HepG2 (cell line): ENCODE data around the gene AHCYL1. TPM values are rescaled to one million over a fixed set of nuclear protein-coding genes. Genes with fewer than 3 reads are reported as not detected.
A peak's percentile ranks its signal among the peaks of the same experiment; 100 is the strongest.

Experiments
- AGO1 ChIP-seq: fragments of 200-400 bp; formaldehyde crosslinking; IDR thresholded peaks from 2 replicates; pipeline ENCODE4 v1.6.1; 2017; ENCODE audit warnings: mild to moderate bottlenecking, low read depth, low read length, moderate library complexity; ENCODE audit not compliant: poor library complexity, severe bottlenecking
- CREM ChIP-seq, 2 experiments: sonication (generic) in 1 of 2; formaldehyde crosslinking in 1 of 2; IDR thresholded peaks; 2 replicates each; pipeline versions ENCODE4 v1.4.0 to v1.6.1; 2016 to 2020; ENCODE audit warnings: antibody characterized with exemption in 1 of 2, mild to moderate bottlenecking in 1 of 2, missing genetic modification reagents in 1 of 2
- HIVEP1 ChIP-seq: sonication (generic); formaldehyde crosslinking; IDR thresholded peaks from 2 replicates; pipeline ENCODE4 v1.4.0; 2020; ENCODE audit warnings: mild to moderate bottlenecking, missing genetic modification reagents
- HNF4G ChIP-seq, 2 experiments: sonication (generic) in 1 of 2; formaldehyde crosslinking in 1 of 2; IDR thresholded peaks; 2 replicates each; pipeline versions ENCODE4 v1.4.0 to v1.6.1; 2011 to 2020; ENCODE audit warnings: borderline replicate concordance in 2 of 2, low read depth in 2 of 2, mild to moderate bottlenecking in 2 of 2, low read length in 1 of 2, missing genetic modification reagents in 1 of 2, moderate library complexity in 1 of 2
- KLF9 ChIP-seq: IDR thresholded peaks from 2 replicates; pipeline ENCODE4 v1.6.1; 2016; ENCODE audit warnings: low read depth
- PITX1 ChIP-seq: sonication (generic); formaldehyde crosslinking; IDR thresholded peaks from 2 replicates; pipeline ENCODE4 v1.5.1; 2020; ENCODE audit warnings: mild to moderate bottlenecking, missing genetic modification reagents
- RORA ChIP-seq: sonication (generic); formaldehyde crosslinking; IDR thresholded peaks from 2 replicates; pipeline ENCODE4 v1.5.0; 2020; ENCODE audit warnings: mild to moderate bottlenecking, missing genetic modification reagents, moderate library complexity
- SMYD3 ChIP-seq: sonication (generic); formaldehyde crosslinking; IDR thresholded peaks from 2 replicates; pipeline ENCODE4 v1.8.1; 2023; ENCODE audit warnings: mild to moderate bottlenecking, missing genetic modification reagents
- SNRNP70 ChIP-seq: fragments of 200-400 bp; formaldehyde crosslinking; IDR thresholded peaks from 2 replicates; pipeline ENCODE4 v1.6.1; 2017; ENCODE audit warnings: mild to moderate bottlenecking, low read depth, low read length, moderate library complexity
- TBL1XR1 ChIP-seq: fragments of 150-350 bp; IDR thresholded peaks from 2 replicates; pipeline ENCODE4 v1.6.1; 2014; ENCODE audit warnings: borderline replicate concordance, low read length; ENCODE audit not compliant: partially characterized antibody
- ZNF546 ChIP-seq: sonication (generic); formaldehyde crosslinking; conservative IDR thresholded peaks from 2 replicates; pipeline ENCODE4 v1.8.1; 2023; ENCODE audit warnings: mild to moderate bottlenecking, missing genetic modification reagents
- ZNF619 ChIP-seq: sonication (generic); formaldehyde crosslinking; IDR thresholded peaks from 2 replicates; pipeline ENCODE4 v1.4.0; 2020; ENCODE audit warnings: mild to moderate bottlenecking, missing genetic modification reagents
- ZNF75D ChIP-seq: sonication (generic); formaldehyde crosslinking; IDR thresholded peaks from 2 replicates; pipeline ENCODE4 v1.8.1; 2023; ENCODE audit warnings: missing genetic modification reagents, mild to moderate bottlenecking, borderline replicate concordance
- ZSCAN30 ChIP-seq: sonication (generic); formaldehyde crosslinking; IDR thresholded peaks from 2 replicates; pipeline ENCODE4 v1.5.0; 2020; ENCODE audit warnings: mild to moderate bottlenecking, missing genetic modification reagents
- polyA plus RNA-seq, 8 experiments: library from polyadenylated mRNA; depleted of rRNA in 3 of 8; stranded (reverse) in 7 of 8; unstranded in 1 of 8; fragments of >200 nt; fragmentation: Illumina TruSeq in 4 of 8; extraction: Trizol in 4 of 8; gene quantifications; 2 replicates each; pipeline versions ENCODE4 v1.2.1 to v1.2.3, GENCODE V29; 2011 to 2016; ENCODE audit warnings: low read depth in 4 of 8, missing spikeins in 1 of 8, mixed read lengths in 1 of 8; ENCODE audit not compliant: insufficient read depth in 1 of 8
- total RNA-seq, 5 experiments: library from RNA; depleted of rRNA; stranded (reverse); fragments of >200 nt; fragmentation: Illumina TruSeq; extraction: Trizol; gene quantifications; 2 replicates each; pipeline ENCODE4 v1.2.3, GENCODE V29; 2016; ENCODE audit warnings: low read depth in 1 of 5
- TF ChIP-seq, protein P1 (sequence below): sonication (generic); formaldehyde crosslinking; IDR thresholded peaks from 2 replicates; pipeline ENCODE4 v1.5.0; 2020; ENCODE audit warnings: mild to moderate bottlenecking, missing genetic modification reagents
- TF ChIP-seq, protein P2 (sequence below): sonication (generic); formaldehyde crosslinking; IDR thresholded peaks from 2 replicates; pipeline ENCODE4 v1.5.1; 2020; ENCODE audit warnings: mild to moderate bottlenecking, missing genetic modification reagents, moderate library complexity
- TF ChIP-seq, protein P3 (sequence below): sonication (generic); formaldehyde crosslinking; IDR thresholded peaks from 2 replicates; pipeline ENCODE4 v1.9.0; 2021; ENCODE audit warnings: missing genetic modification reagents, borderline replicate concordance
- TF ChIP-seq, protein P4 (sequence below): IDR thresholded peaks from 2 replicates; pipeline ENCODE4 v1.6.1; 2016; ENCODE audit warnings: missing biosample characterization, missing genetic modification reagents, low read depth

Gene AHCYL1
- total and polyA plus RNA-seq, 2 of the 13 experiments (the other 11 are each of a cell fraction or from before 2014, with no cell fraction given) = 40.9 to 76.3 TPM

- TF ChIP-seq, protein P1, sequence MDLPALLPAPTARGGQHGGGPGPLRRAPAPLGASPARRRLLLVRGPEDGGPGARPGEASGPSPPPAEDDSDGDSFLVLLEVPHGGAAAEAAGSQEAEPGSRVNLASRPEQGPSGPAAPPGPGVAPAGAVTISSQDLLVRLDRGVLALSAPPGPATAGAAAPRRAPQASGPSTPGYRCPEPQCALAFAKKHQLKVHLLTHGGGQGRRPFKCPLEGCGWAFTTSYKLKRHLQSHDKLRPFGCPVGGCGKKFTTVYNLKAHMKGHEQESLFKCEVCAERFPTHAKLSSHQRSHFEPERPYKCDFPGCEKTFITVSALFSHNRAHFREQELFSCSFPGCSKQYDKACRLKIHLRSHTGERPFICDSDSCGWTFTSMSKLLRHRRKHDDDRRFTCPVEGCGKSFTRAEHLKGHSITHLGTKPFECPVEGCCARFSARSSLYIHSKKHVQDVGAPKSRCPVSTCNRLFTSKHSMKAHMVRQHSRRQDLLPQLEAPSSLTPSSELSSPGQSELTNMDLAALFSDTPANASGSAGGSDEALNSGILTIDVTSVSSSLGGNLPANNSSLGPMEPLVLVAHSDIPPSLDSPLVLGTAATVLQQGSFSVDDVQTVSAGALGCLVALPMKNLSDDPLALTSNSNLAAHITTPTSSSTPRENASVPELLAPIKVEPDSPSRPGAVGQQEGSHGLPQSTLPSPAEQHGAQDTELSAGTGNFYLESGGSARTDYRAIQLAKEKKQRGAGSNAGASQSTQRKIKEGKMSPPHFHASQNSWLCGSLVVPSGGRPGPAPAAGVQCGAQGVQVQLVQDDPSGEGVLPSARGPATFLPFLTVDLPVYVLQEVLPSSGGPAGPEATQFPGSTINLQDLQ (CRISPR knock-in tag) = no peak
- no peak for TF ChIP-seq HNF4G (IDR thresholded peaks at IDR 0.05; ENCODE audit: borderline replicate concordance, low read depth, low read length)
- TF ChIP-seq HNF4G (CRISPR knock-in tag; IDR thresholded peaks at IDR 0.05; ENCODE audit: borderline replicate concordance, low read depth) = no peak
- no peak for TF ChIP-seq RORA (CRISPR knock-in tag)
- peak; percentile 89 for TF ChIP-seq CREM (IDR thresholded peaks at IDR 0.05)
- no peak for TF ChIP-seq CREM (CRISPR knock-in tag; IDR thresholded peaks at IDR 0.05)
- no peak for TF ChIP-seq ZNF619 (CRISPR knock-in tag)
- TF ChIP-seq SMYD3 (CRISPR knock-in tag) = no peak
- no peak for TF ChIP-seq TBL1XR1
- TF ChIP-seq, protein P2, sequence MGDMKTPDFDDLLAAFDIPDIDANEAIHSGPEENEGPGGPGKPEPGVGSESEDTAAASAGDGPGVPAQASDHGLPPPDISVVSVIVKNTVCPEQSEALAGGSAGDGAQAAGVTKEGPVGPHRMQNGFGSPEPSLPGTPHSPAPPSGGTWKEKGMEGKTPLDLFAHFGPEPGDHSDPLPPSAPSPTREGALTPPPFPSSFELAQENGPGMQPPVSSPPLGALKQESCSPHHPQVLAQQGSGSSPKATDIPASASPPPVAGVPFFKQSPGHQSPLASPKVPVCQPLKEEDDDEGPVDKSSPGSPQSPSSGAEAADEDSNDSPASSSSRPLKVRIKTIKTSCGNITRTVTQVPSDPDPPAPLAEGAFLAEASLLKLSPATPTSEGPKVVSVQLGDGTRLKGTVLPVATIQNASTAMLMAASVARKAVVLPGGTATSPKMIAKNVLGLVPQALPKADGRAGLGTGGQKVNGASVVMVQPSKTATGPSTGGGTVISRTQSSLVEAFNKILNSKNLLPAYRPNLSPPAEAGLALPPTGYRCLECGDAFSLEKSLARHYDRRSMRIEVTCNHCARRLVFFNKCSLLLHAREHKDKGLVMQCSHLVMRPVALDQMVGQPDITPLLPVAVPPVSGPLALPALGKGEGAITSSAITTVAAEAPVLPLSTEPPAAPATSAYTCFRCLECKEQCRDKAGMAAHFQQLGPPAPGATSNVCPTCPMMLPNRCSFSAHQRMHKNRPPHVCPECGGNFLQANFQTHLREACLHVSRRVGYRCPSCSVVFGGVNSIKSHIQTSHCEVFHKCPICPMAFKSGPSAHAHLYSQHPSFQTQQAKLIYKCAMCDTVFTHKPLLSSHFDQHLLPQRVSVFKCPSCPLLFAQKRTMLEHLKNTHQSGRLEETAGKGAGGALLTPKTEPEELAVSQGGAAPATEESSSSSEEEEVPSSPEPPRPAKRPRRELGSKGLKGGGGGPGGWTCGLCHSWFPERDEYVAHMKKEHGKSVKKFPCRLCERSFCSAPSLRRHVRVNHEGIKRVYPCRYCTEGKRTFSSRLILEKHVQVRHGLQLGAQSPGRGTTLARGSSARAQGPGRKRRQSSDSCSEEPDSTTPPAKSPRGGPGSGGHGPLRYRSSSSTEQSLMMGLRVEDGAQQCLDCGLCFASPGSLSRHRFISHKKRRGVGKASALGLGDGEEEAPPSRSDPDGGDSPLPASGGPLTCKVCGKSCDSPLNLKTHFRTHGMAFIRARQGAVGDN = peak; percentile 82
- no peak for TF ChIP-seq ZNF546 (CRISPR knock-in tag)
- no peak; the same call in 1 of the 2 replicates for TF ChIP-seq ZSCAN30 (CRISPR knock-in tag)
- TF ChIP-seq, protein P3, sequence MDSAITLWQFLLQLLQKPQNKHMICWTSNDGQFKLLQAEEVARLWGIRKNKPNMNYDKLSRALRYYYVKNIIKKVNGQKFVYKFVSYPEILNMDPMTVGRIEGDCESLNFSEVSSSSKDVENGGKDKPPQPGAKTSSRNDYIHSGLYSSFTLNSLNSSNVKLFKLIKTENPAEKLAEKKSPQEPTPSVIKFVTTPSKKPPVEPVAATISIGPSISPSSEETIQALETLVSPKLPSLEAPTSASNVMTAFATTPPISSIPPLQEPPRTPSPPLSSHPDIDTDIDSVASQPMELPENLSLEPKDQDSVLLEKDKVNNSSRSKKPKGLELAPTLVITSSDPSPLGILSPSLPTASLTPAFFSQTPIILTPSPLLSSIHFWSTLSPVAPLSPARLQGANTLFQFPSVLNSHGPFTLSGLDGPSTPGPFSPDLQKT = no peak
- TF ChIP-seq PITX1 (CRISPR knock-in tag) = 0 out of 2 replicates have a peak, but pooled peaks have one; percentile 30
- no peak for TF ChIP-seq AGO1
- TF ChIP-seq, protein P4, sequence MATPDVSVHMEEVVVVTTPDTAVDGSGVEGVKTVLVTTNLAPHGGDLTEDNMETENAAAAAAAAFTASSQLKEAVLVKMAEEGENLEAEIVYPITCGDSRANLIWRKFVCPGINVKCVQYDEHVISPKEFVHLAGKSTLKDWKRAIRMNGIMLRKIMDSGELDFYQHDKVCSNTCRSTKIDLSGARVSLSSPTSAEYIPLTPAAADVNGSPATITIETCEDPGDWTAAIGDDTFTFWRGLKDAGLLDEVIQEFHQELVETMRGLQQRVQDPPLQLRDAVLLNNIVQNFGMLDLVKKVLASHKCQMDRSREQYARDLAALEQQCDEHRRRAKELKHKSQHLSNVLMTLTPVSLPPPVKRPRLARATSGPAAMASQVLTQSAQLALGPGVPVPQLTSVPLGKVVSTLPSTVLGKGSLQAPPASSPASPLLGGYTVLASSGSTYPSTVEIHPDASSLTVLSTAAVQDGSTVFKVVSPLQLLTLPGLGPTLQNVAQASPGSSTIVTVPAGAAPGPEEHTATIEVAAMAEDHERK (CRISPR knock-in tag) = peak; percentile 15; the same call in 1 of the 2 replicates
- no peak for TF ChIP-seq SNRNP70
- peak; percentile 85; the same call in 1 of the 2 replicates for TF ChIP-seq KLF9 (CRISPR knock-in tag)
- TF ChIP-seq HIVEP1 (CRISPR knock-in tag) = no peak
- no peak for TF ChIP-seq ZNF75D
Measured at GRCh38 chr1:110034451-110035235, 50.1 kb downstream of the AHCYL1 start, which contains the start of gene STRIP1 (continued).
